Measurements from ENCODE around the gene PPM1D. TPM values are rescaled to one million over a fixed set of nuclear protein-coding genes. Genes with fewer than 3 reads are reported as not detected.

PPM1D gene
- total RNA-seq, 1 donor = 15.6 TPM

DNA sequence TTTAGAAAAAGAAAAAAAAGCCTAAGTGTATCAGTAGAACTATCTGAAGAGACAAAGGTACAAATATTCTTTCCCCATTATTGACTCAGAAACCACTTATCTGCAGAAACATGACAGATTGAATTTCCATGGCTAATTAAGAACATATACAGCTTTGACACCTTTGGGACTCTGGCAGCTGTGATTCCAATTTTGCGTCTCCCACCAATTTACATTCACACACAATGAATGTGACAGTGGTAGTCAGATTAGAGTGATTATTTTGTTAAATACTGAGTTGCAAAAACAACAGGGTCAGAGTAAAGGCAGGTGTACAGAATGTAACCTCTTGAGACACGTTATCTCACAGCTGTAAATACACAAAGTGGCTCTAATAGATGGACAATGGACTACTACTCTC is 5.3 kb upstream of the PPM1D start:
- no peaks in the 10 kb centered on the region for H3K9me3 ChIP-seq (ENCODE audit: low read depth, low read length)
- H3K79me2 ChIP-seq (ENCODE audit: insufficient read depth, low read length) = no peaks in the 10 kb centered on the region
- H3K4me2 ChIP-seq (ENCODE audit: insufficient read depth, low read length) = no peak overlapping the region
- no peak overlapping the region for H3K27ac ChIP-seq (ENCODE audit: low read depth, low read length)
- no peaks in the 10 kb centered on the region for H3K27me3 ChIP-seq (ENCODE audit: insufficient read depth, low read length)
- no peak overlapping the region for H3K4me3 ChIP-seq (ENCODE audit: insufficient read depth, low read length)
- no peak for TF ChIP-seq CTCF (IDR thresholded peaks at IDR 0.05; ENCODE audit: extremely low read depth, low read depth, low read length)
- no peaks in the 10 kb centered on the region for H3K4me1 ChIP-seq (ENCODE audit: insufficient read depth, low read length)
- no peak for DNase-seq (ENCODE audit: insufficient read length, low spot score, missing footprints)
- H3K36me3 ChIP-seq (ENCODE audit: insufficient read depth, low read length) = no peaks in the 10 kb centered on the region
- no peak overlapping the region for H2AFZ ChIP-seq (ENCODE audit: low read length)
- no peaks in the 10 kb centered on the region for H4K20me1 ChIP-seq (ENCODE audit: insufficient read depth, low read length)

DNA sequence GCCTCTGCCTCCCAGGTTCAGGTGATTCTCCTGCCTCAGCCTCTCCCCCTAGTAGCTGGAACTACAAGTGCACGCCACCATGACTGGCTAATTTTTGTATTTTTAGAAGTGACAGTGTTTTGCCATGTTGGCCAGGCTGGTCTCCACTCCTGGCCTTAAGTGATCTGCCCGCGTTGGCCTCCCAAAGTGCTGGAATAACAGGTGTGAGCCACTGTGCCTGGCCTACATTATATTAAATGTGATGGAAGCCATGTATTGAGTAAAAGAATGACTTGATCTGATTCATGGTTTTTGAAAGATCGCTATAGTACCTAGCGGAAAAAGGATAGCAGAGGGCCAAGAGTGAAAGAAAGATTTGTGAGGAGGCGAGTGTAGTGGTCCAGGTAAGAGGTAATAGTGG is 2.7 kb upstream of the PPM1D start:
- Histone ChIP-seq H3K27ac (ENCODE audit: low read depth, low read length) (no peak overlapping the region), H3K4me3 (ENCODE audit: insufficient read depth, low read length) (no peak overlapping the region), H3K4me2 (ENCODE audit: insufficient read depth, low read length) (no peak overlapping the region), H3K4me1 (ENCODE audit: insufficient read depth, low read length) (peaks cover 3% of the 10 kb centered on the region), H3K79me2 (ENCODE audit: insufficient read depth, low read length) (peaks cover 21% of the 10 kb centered on the region), H2AFZ (ENCODE audit: low read length) (no peak overlapping the region), H3K9me3 (ENCODE audit: low read depth, low read length) (no peaks in the 10 kb centered on the region), H3K27me3 (ENCODE audit: insufficient read depth, low read length) (no peaks in the 10 kb centered on the region), H3K36me3 (ENCODE audit: insufficient read depth, low read length) (no peaks in the 10 kb centered on the region), H4K20me1 (ENCODE audit: insufficient read depth, low read length) (peaks cover 11% of the 10 kb centered on the region)
- TF ChIP-seq CTCF (IDR thresholded peaks at IDR 0.05; ENCODE audit: extremely low read depth, low read depth, low read length) = no peak
- DNase-seq (ENCODE audit: insufficient read length, low spot score, missing footprints) = no peak

- Histone ChIP-seq H3K4me3 (ENCODE audit: insufficient read depth, low read length) (no peak overlapping the region), H3K27me3 (ENCODE audit: insufficient read depth, low read length) (no peaks in the 10 kb centered on the region), H4K20me1 (ENCODE audit: insufficient read depth, low read length) (peaks cover 11% of the 10 kb centered on the region), H3K79me2 (ENCODE audit: insufficient read depth, low read length) (peaks cover 30% of the 10 kb centered on the region), H2AFZ (ENCODE audit: low read length) (peak overlapping the region; percentile 42), H3K27ac (ENCODE audit: low read depth, low read length) (no peak overlapping the region), H3K36me3 (ENCODE audit: insufficient read depth, low read length) (no peaks in the 10 kb centered on the region), H3K4me2 (ENCODE audit: insufficient read depth, low read length) (no peak overlapping the region), H3K9me3 (ENCODE audit: low read depth, low read length) (no peaks in the 10 kb centered on the region), H3K4me1 (ENCODE audit: insufficient read depth, low read length) (peaks cover 11% of the 10 kb centered on the region)
- no peak for TF ChIP-seq CTCF (IDR thresholded peaks at IDR 0.05; ENCODE audit: extremely low read depth, low read depth, low read length)
- no peak for DNase-seq (ENCODE audit: insufficient read length, low spot score, missing footprints)
Observed at GRCh38 chr17:60598001-60598736, 1.8 kb upstream of the PPM1D start.

- H3K4me2 ChIP-seq (ENCODE audit: insufficient read depth, low read length) = peak overlapping the region; percentile 97
- TF ChIP-seq CTCF (IDR thresholded peaks at IDR 0.05; ENCODE audit: extremely low read depth, low read depth, low read length) = no peak
- peaks cover 40% of the 10 kb centered on the region for H3K79me2 ChIP-seq (ENCODE audit: insufficient read depth, low read length)
- peaks cover 13% of the 10 kb centered on the region for H3K4me1 ChIP-seq (ENCODE audit: insufficient read depth, low read length)
- no peaks in the 10 kb centered on the region for H3K27me3 ChIP-seq (ENCODE audit: insufficient read depth, low read length)
- H3K9me3 ChIP-seq (ENCODE audit: low read depth, low read length) = no peaks in the 10 kb centered on the region
- H3K27ac ChIP-seq (ENCODE audit: low read depth, low read length) = peak overlapping the region; percentile 89
- peak overlapping the region; percentile 99 for H2AFZ ChIP-seq (ENCODE audit: low read length)
- peaks cover 14% of the 10 kb centered on the region for H4K20me1 ChIP-seq (ENCODE audit: insufficient read depth, low read length)
- H3K4me3 ChIP-seq (ENCODE audit: insufficient read depth, low read length) = peak overlapping the region; percentile 96
- no peaks in the 10 kb centered on the region for H3K36me3 ChIP-seq (ENCODE audit: insufficient read depth, low read length)
- DNase-seq (ENCODE audit: insufficient read length, low spot score, missing footprints) = no peak
Observed at GRCh38 chr17:60599220-60599619, 773 bp upstream of the PPM1D start.

Measured in osteoblast (primary cell).